ENCODE measurements around the gene KLHL26.

Gene KLHL26

DNA sequence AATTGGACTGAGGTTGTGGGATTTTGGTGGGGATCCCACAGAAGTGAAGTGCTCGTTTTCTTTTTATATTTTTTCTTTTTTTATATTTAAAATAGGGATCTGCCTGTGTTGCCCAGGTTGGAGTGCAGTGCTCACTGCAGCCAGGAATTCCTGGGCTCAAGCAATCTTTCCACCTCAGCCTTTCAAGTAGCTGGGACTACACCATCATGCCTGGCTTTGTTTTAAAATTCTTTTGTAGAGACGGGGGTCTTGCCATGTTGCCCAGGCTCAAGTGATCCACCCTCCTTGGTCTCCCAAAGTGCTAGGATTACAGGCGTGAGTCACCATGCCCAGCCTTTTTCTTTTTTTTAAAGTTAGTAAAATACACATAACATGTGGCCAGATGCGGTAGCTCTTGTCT lies 67.2 kb downstream of the KLHL26 start:
- Histone ChIP-seq H3K4me3 (replicated peaks; ENCODE audit: low read depth, low read length) (no peak overlapping the region), H3K27me3 (replicated peaks; ENCODE audit: control insufficient read depth, insufficient read depth, low read length) (no peaks in the 10 kb centered on the region), H3K36me3 (ENCODE audit: control insufficient read depth, insufficient read depth, low read length) (no peaks in the 10 kb centered on the region)
- no peak for DNase-seq (ENCODE audit: extremely low read depth, insufficient read length)
- TF ChIP-seq, protein P1, sequence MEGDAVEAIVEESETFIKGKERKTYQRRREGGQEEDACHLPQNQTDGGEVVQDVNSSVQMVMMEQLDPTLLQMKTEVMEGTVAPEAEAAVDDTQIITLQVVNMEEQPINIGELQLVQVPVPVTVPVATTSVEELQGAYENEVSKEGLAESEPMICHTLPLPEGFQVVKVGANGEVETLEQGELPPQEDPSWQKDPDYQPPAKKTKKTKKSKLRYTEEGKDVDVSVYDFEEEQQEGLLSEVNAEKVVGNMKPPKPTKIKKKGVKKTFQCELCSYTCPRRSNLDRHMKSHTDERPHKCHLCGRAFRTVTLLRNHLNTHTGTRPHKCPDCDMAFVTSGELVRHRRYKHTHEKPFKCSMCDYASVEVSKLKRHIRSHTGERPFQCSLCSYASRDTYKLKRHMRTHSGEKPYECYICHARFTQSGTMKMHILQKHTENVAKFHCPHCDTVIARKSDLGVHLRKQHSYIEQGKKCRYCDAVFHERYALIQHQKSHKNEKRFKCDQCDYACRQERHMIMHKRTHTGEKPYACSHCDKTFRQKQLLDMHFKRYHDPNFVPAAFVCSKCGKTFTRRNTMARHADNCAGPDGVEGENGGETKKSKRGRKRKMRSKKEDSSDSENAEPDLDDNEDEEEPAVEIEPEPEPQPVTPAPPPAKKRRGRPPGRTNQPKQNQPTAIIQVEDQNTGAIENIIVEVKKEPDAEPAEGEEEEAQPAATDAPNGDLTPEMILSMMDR (IDR thresholded peaks at IDR 0.05; ENCODE audit: insufficient read depth, low read length, poor library complexity, severe bottlenecking): no peak

DNA sequence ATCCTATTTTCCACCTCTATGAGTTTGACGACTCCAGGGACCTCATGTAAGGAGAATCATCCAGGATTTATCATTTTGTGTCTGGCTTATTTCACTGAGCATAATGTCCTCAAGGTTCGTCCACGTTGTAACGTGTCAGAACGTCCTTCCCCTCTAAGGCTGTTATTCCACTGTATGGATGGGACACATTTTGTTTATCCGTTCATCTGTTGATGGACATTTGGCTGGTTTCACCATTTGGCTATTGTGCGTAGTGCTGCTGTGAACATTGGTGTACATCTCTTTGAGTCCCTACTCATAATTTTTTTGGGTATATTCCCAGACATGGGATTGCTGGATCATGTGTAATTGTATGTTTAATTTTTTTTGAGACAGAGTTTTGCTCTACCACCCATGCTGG lies 68.1 kb downstream of the KLHL26 start:
- Histone ChIP-seq H3K27me3 (replicated peaks; ENCODE audit: control insufficient read depth, insufficient read depth, low read length) (no peaks in the 10 kb centered on the region), H3K36me3 (ENCODE audit: control insufficient read depth, insufficient read depth, low read length) (no peaks in the 10 kb centered on the region), H3K4me3 (replicated peaks; ENCODE audit: low read depth, low read length) (no peak overlapping the region)
- TF ChIP-seq, protein P1 (IDR thresholded peaks at IDR 0.05; ENCODE audit: insufficient read depth, low read length, poor library complexity, severe bottlenecking): no peak
- no peak for DNase-seq (ENCODE audit: extremely low read depth, insufficient read length)

DNA sequence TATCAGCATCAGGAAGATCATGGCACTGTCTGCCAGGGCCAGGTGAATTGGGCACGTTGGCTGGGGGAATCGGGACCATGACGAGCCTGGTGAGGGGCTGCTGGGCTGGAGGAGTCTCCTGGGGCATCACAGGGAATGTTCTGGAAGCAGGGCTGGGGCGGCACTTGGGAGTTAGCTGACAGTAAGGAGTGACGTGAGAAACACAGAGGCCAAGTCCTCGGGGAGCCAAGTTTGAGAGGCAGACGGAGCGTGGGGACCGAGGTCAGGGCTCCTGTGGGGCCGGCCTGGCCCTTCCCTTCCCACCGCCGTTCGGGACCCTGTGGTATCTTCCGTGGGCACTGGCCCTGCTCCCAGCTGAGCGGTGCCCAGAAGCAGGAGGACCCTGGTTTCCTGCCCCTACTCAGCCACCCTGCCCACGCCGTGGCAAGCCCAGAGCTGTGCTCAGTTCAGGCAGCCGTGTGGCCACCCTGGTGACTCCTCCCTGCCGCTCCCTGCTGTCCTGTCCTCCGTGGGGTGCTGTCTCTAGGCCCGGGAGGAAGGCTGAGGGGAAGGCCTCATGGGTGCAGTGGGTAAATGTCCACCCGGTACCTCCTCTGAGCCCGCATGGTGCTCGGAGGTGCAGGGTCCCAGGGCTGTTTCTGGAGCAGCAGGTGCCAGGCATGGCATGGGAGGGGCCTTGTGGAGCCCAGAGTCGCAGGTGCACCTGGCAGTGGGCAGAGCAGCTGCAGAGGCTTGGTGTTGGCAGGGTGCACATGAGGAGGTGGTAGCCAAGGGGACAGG lies 71.8 kb downstream of the KLHL26 start:
- Histone ChIP-seq H3K27me3 (replicated peaks; ENCODE audit: control insufficient read depth, insufficient read depth, low read length) (no peaks in the 10 kb centered on the region), H3K36me3 (ENCODE audit: control insufficient read depth, insufficient read depth, low read length) (no peaks in the 10 kb centered on the region), H3K4me3 (replicated peaks; ENCODE audit: low read depth, low read length) (no peak overlapping the region)
- TF ChIP-seq, protein P1 (IDR thresholded peaks at IDR 0.05; ENCODE audit: insufficient read depth, low read length, poor library complexity, severe bottlenecking): no peak
- no peak for DNase-seq (ENCODE audit: extremely low read depth, insufficient read length)

DNA sequence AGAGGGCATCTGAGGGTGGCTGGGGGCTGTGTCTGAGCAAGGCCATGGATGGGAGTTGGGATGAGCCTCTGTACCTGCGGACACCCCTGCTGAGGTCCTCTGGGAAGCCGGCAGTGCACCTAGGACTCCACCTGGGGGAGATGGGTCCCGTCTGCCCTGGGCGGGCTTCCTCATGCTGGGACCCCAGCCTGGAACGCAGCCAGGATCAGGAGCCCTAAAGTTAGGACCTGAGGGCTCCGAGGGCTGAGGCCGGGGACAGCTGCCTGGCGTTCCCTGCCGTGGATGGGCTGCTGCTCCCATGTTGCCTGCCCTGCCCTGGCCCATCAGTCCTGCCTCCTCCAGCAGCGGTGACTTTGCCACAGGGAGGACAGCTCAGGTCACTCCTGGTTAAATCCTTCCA lies 72.7 kb downstream of the KLHL26 start:
- no peak for DNase-seq (ENCODE audit: extremely low read depth, insufficient read length)
- TF ChIP-seq, protein P1 (IDR thresholded peaks at IDR 0.05; ENCODE audit: insufficient read depth, low read length, poor library complexity, severe bottlenecking): no peak
- Histone ChIP-seq H3K36me3 (ENCODE audit: control insufficient read depth, insufficient read depth, low read length) (no peaks in the 10 kb centered on the region), H3K4me3 (replicated peaks; ENCODE audit: low read depth, low read length) (no peak overlapping the region), H3K27me3 (replicated peaks; ENCODE audit: control insufficient read depth, insufficient read depth, low read length) (no peaks in the 10 kb centered on the region)

DNA sequence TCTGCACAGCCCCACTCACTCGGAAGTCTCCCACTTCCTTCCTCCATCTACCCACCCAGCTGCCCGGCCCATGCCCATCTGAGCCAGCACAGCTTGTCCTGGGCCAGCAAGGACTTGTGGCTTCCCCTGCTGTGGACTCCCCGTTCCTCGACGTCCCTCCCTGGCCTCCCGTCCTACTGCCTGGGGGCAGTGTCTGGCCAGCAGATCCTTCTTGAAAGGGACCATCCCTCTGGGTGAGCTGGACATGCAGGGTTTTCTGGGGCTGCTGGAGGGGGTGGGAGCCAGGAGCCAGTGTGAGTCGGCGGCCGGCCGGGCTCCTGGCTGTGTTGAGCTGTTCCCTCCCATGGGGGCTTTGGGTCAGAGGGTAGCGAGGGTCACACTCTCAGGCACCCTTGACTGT lies 73.4 kb downstream of the KLHL26 start:
- TF ChIP-seq, protein P1 (IDR thresholded peaks at IDR 0.05; ENCODE audit: insufficient read depth, low read length, poor library complexity, severe bottlenecking): no peak
- Histone ChIP-seq H3K4me3 (replicated peaks; ENCODE audit: low read depth, low read length) (no peak overlapping the region), H3K36me3 (ENCODE audit: control insufficient read depth, insufficient read depth, low read length) (no peaks in the 10 kb centered on the region), H3K27me3 (replicated peaks; ENCODE audit: control insufficient read depth, insufficient read depth, low read length) (no peaks in the 10 kb centered on the region)
- no peak for DNase-seq (ENCODE audit: extremely low read depth, insufficient read length)
